Stimulated activated CD4-positive, alpha-beta T cell treated with anti-CD3 and anti-CD28 coated beads, TNF-alpha, amount 100 ng/mL, for 48 hours (primary cell): ENCODE measurements around the gene VANGL2.

Experiments used
- DNase-seq, 3 donors: peaks; one replicate each; pipeline ENCODE4 v3.0.0-alpha.2; 2020; ENCODE audit warnings: low read depth in 3 of 3

VANGL2 gene

DNA sequence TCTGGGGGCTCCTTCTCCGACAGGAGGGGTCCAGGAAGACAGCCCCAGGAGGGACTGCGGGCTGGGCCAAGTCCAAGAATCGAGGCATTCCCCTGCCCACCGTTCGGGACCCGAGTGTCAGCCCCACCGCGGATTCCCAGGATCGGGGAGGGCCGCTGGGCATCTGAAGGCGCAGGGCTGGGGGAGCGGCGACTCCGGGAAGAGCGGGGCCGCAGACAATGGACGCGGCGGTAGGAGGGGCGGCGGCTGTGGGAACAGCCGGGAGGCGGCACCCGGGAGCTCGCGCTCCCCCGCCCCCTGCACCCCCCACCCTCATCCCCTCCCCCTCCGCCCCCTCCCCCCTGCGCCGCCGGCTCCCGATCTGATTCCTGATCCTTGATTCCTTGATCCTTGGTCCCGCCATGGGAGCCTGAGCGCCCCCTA, at the start of gene VANGL2:
Gene VANGL2, plus strand, starts transcription at position 342 of the 423 bp plus-strand sequence. CDS start 15,274 bp downstream, outside the sequence.
- peak in 2 of 3 donors; percentile 12 to 38 for DNase-seq

- DNase-seq, result no peak
These were observed 48.7 kb upstream of the VANGL2 start for GRCh38 chr1:160351629-160352028.

- DNase-seq, result no peak
These were observed 47.8 kb upstream of the VANGL2 start for GRCh38 chr1:160352555-160352954.

GRCh38 chr1:160353223-160353622, 47.1 kb upstream of the VANGL2 start:
- DNase-seq, result no peak

GRCh38 chr1:160354388-160354985, 45.9 kb upstream of the VANGL2 start:
- DNase-seq, result no peak

- DNase-seq, result no peak
These were observed 42.9 kb upstream of the VANGL2 start for GRCh38 chr1:160357286-160358002.

GRCh38 chr1:160358073-160358472, 42.3 kb upstream of the VANGL2 start:
- no peak for DNase-seq

DNA sequence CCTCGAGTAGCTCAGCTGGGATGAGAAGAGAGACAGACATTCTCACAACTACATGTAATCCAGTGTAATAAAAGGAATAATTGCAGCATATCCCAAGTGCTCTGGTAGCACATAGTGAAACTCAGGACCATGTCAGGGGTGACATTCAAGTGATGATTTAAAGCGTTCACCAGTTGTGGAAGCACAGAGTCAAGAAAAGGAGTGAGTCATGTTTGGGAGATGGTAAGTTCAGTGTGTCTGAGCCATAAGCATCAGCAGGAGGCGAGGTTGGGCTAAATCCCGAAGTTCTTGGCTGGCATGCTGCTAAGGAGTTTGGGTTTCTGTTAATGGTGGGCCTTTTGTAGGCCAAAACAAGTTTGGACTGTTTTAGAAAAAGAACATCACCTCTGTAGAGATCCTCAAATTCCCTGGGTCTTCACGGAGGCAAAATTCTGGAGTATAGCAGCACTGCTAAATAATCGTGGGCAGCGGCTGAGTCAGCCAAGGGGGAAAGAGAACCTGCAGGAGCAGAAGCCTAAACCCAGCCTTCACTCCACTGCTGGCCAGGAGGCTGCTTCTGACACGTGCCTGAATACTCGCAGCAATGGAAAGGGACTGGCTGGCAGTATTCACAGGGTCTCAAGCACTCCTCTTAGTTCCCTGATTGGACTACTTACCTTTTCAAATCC, 40.7 kb upstream of the VANGL2 start:
- no peak for DNase-seq

- DNase-seq, result no peak
These were observed 40.1 kb upstream of the VANGL2 start for GRCh38 chr1:160360227-160360695.

DNA sequence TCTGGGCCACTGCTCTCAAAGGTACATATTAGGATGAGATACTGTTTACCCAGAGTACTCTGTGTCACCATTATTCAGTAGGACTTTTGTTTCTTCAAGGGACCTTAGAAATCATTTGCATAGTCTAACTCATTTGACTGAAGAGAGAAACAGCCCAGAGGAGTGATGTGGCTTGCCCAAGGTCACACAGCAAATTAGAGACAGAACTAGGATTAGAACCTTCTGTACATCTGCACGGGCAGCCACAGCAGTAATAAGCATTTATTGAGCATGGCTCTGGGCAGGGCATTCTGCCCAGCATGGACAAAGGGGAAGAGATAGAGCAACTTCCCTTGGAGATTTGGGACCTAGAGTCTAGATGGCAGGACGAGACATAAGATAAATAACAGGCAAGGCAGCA, 39.2 kb upstream of the VANGL2 start:
- no peak for DNase-seq

DNA sequence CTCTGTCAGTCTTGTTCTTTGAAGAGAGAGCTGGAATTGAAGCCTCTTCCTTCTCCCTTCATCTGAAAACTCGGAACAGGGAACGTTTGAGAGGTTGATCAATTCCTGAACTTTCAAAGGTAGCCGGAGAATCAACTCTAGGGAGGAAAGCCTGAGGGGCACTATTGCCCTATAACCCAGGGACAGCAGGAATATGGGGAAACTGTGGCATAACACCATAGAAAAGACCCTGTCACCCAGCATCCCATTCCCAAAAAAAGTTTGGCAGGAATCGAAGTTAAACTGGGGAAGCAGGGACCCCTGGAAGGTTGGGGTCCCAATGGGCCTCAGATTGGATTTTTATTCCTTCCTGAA, 38.6 kb upstream of the VANGL2 start:
- no peak for DNase-seq

- no peak for DNase-seq
These were observed 38.0 kb upstream of the VANGL2 start for GRCh38 chr1:160362168-160362957.

GRCh38 chr1:160363010-160363409, 37.4 kb upstream of the VANGL2 start:
- DNase-seq, result no peak

- DNase-seq, result no peak
These were observed 36.2 kb upstream of the VANGL2 start for GRCh38 chr1:160363951-160364735.

- no peak for DNase-seq
These were observed 35.0 kb upstream of the VANGL2 start for GRCh38 chr1:160365325-160365724.

GRCh38 chr1:160366731-160367515, 33.4 kb upstream of the VANGL2 start, which contains the start of gene NHLH1:
NHLH1 (plus strand) TSS chr1:160367071; CDS start chr1:160370732, 3,661 bp downstream.
- DNase-seq, result no peak

DNA sequence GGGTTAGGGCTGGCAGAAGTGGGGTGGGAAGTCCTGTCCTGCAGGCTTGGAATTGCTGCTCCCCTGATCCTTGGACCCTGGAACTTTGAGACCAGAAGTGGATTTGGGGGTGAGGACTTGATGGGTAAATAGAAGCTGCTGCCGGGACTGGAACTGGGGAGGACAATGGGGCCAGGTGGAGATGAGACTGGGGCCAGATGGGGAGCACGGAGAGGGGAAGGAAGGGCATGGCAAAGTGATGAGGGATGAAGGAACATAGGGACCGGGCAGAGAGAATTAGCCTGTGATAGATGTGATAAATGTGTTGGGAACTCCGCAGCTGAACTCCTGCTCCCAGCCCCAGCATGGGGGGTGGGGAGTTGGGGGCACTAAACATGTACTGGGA, 32.9 kb upstream of the VANGL2 start:
- DNase-seq, result no peak

DNA sequence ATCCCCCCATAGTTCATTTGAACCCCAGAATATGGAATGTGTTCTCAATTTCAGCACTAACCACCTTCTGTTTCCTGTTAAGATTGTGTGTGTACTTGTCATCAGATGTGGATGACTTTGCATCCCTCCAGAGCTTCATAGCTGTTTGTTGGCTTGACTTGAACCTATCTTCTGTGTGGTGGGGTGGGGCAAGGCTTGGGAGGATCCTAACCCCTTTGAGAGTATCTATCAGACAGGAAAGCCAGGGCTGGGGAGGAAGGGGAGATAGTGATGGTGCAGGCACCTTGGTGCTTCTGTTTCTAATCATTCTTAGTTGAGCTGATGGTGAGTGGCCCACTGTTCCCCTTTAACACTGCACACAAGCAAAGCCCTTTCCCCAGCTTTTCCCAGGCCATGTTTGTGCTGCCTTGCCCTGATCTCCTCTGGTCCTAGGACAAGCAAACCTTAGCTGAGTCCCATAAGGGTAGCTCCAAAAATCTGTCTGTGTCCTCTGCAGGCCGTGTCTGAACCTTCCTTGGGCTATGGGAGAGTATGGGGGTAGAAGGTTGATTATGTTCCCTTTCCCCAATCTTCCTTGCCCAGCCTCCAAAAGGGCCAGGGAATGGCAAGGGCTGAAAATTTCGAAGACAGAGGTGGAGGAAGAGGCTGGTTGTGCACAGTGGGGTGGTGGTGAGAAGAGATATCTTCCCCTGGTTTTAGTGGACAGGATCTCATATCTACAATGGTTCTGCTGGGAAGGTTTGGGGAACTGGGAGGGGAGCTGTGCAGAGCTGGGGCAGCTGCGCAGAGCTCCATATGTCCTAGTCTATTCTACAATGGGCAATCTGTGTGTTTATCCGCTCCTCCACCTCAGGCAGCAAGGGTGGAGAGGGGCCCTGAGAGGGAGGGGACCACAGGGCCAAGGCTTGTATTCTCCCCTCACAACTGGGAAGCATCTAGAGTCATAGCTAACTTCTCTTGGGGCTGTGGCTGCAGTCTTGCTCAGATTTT, 32.1 kb upstream of the VANGL2 start:
- no peak for DNase-seq

GRCh38 chr1:160369087-160369486, 31.3 kb upstream of the VANGL2 start:
- no peak for DNase-seq
